ENCODE results near the gene TNP2. TPM values are rescaled to one million over a fixed set of nuclear protein-coding genes. Genes with fewer than 3 reads are reported as not detected.

The TNP2 gene
- total RNA-seq, 1 experiment from 2014 or later, result not detected

DNA sequence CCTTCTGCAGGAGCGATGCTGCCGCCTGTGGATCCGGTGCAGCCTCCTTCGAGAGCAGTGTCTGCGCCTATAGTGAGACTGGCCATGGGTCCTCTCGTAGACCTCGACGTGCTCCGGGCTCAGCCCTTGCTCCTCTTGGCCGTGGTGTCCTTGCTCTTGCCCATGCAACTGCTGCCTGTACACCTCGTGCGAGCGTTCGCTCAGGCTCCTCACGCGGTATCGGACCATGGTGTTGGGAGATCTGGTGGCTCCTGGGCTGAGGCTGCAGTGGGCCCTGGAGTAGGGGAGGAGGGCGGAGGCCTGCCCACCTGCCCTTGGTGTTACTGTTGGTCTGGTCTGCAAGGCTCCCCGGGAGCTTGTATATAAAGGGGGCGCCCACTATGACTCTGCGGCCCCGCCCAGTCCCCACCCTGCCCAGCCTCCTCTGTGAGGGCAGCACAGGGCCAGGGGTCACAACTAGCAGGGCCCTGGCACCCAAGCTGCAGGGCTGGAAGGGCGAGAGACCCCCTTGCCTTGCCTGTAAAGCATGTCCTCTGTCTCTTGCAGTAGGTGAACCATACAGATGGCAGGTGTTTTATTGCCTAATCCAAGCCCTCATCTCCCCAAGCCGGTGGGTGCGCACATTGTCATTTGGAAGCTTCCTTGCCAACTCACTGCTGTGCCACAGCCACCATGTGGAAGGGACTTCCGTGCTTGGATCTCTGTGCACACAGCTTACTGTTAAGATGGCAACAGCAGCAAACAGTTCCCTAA, 7.2 kb upstream of the TNP2 start, which contains the start of gene PRM2:
Gene PRM2 (minus strand): TSS at position 338 of the 753 bp plus-strand sequence. CDS start 110 bp downstream, at position 228.
- no peak for DNase-seq (ENCODE audit: low read depth, low spot score)
- no peak within 1 kb of the TSS for H3K4me2 ChIP-seq (ENCODE audit: low read length)
- ChIA-PET CTCF (no interaction called here), POLR2A (no interaction called here), RAD21 (ENCODE audit: low non-redundant PET in 1 of 2, low total read pairs in 2 of 2, uncharacterized antibody in 2 of 2, unreplicated experiment in 2 of 2) (no interaction called here)
- intact Hi-C loops (cut with micrococcal nuclease), result no loop called here
- H2AFZ ChIP-seq (ENCODE audit: low read depth, low read length, poor library complexity, severe bottlenecking), result no peak within 1 kb of the TSS
- H3K9me3 ChIP-seq (ENCODE audit: control insufficient read depth in 1 of 2, insufficient read depth in 1 of 2, low read depth in 1 of 2, low read length in 2 of 2), result no peaks in the 10 kb centered on the region
- H3K27ac ChIP-seq (ENCODE audit: low read depth, low read length), result no peak within 1 kb of the TSS
- no peak within 1 kb of the TSS for H3K4me3 ChIP-seq (replicated peaks in 1 of 2; ENCODE audit: low read depth in 1 of 2, low read length in 2 of 2)
- H3K27me3 ChIP-seq (ENCODE audit: insufficient read depth, low read length), result peaks cover 3% of the 10 kb centered on the region; the same call in 1 of the 2 replicates
- no peak within 1 kb of the TSS for H3K9ac ChIP-seq (ENCODE audit: low read length)
- H3K79me2 ChIP-seq (ENCODE audit: insufficient read depth, low read length), result no peaks in the 10 kb centered on the region
- H3K9me2 ChIP-seq (ENCODE audit: insufficient read depth), result no peaks in the 10 kb centered on the region
- no TSS peak for BruUV-seq (replicated peaks)
- H3K36me3 ChIP-seq (ENCODE audit: control insufficient read depth in 1 of 2, insufficient read depth in 2 of 2, low read length in 2 of 2), result no peaks in the 10 kb centered on the region
- no peaks in the 10 kb centered on the region for H4K20me1 ChIP-seq (ENCODE audit: insufficient read depth)
- no peaks in the 10 kb centered on the region for H3K4me1 ChIP-seq (ENCODE audit: control insufficient read depth in 1 of 2, insufficient read depth in 2 of 2, low read length in 2 of 2)
- TF ChIP-seq CBX3 (IDR thresholded peaks at IDR 0.05; ENCODE audit: low read depth) (no peak), EZH2 (IDR thresholded peaks at IDR 0.05) (no peak), JUND (IDR thresholded peaks at IDR 0.05) (no peak), POLR2A (IDR thresholded peaks at IDR 0.05; ENCODE audit: borderline replicate concordance, extremely low read depth, insufficient read depth, insufficient read length) (no peak)
- no peak for ATAC-seq

DNA sequence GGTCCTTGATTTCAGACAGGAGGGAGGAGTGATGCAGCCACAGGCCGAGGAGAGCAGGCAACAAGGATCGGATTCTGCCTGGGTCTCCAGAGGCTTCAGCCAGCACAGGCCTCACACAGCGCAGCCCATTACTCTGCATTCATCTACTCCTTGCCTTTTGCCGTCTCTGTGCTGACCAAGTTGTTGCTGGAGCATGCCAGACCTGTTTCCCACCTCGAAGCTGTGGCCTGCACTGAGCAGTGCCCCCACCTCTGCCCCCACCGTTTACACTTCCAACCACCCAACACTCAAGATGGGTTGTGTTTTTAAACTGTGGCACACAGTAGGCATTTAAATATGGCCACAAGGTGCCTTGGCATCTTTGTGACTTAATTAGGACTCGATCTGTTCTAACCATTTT, 5.8 kb upstream of the TNP2 start:
- ChIA-PET CTCF (no interaction called here), RAD21 (ENCODE audit: low non-redundant PET in 1 of 2, low total read pairs in 2 of 2, uncharacterized antibody in 2 of 2, unreplicated experiment in 2 of 2) (no interaction called here), POLR2A (no interaction called here)
- H3K4me3 ChIP-seq (replicated peaks in 1 of 2; ENCODE audit: low read depth in 1 of 2, low read length in 2 of 2), result no peak overlapping the region
- intact Hi-C loops (cut with micrococcal nuclease), result no loop called here
- peaks cover 1% of the 10 kb centered on the region; the same call in 1 of the 2 replicates for H3K27me3 ChIP-seq (ENCODE audit: insufficient read depth, low read length)
- no peaks in the 10 kb centered on the region for H3K4me1 ChIP-seq (ENCODE audit: control insufficient read depth in 1 of 2, insufficient read depth in 2 of 2, low read length in 2 of 2)
- no peaks in the 10 kb centered on the region for H3K9me3 ChIP-seq (ENCODE audit: control insufficient read depth in 1 of 2, insufficient read depth in 1 of 2, low read depth in 1 of 2, low read length in 2 of 2)
- H2AFZ ChIP-seq (ENCODE audit: low read depth, low read length, poor library complexity, severe bottlenecking), result no peak overlapping the region
- TF ChIP-seq ZFX (IDR thresholded peaks at IDR 0.05), result no peak
- TF ChIP-seq ELF1 (IDR thresholded peaks at IDR 0.05; ENCODE audit: borderline replicate concordance, low read depth), result no peak
- TF ChIP-seq SP1 (IDR thresholded peaks at IDR 0.05; ENCODE audit: low read depth), result no peak
- no peak for TF ChIP-seq RAD21 (IDR thresholded peaks at IDR 0.05; ENCODE audit: low read depth)
- TF ChIP-seq POLR2A (IDR thresholded peaks at IDR 0.05; ENCODE audit: borderline replicate concordance, extremely low read depth, insufficient read depth, insufficient read length), result no peak
- TF ChIP-seq, protein P1, sequence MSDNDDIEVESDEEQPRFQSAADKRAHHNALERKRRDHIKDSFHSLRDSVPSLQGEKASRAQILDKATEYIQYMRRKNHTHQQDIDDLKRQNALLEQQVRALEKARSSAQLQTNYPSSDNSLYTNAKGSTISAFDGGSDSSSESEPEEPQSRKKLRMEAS (IDR thresholded peaks at IDR 0.05), result no peak
- TF ChIP-seq YY1 (IDR thresholded peaks at IDR 0.05; ENCODE audit: extremely low read depth, insufficient replicate concordance, low read depth, low read length), result no peak
- TF ChIP-seq CBX3 (IDR thresholded peaks at IDR 0.05; ENCODE audit: low read depth), result no peak
- no peak for TF ChIP-seq SIN3A (IDR thresholded peaks at IDR 0.05; ENCODE audit: low read depth)
- no peaks in the 10 kb centered on the region for H4K20me1 ChIP-seq (ENCODE audit: insufficient read depth)
- H3K4me2 ChIP-seq (ENCODE audit: low read length), result no peak overlapping the region
- no peaks in the 10 kb centered on the region for H3K36me3 ChIP-seq (ENCODE audit: control insufficient read depth in 1 of 2, insufficient read depth in 2 of 2, low read length in 2 of 2)
- H3K79me2 ChIP-seq (ENCODE audit: insufficient read depth, low read length), result no peaks in the 10 kb centered on the region
- no peaks in the 10 kb centered on the region for H3K9me2 ChIP-seq (ENCODE audit: insufficient read depth)
- no TSS peak for BruUV-seq (replicated peaks)
- H3K9ac ChIP-seq (ENCODE audit: low read length), result no peak overlapping the region
- H3K27ac ChIP-seq (ENCODE audit: low read depth, low read length), result no peak overlapping the region
- DNase-seq (ENCODE audit: low read depth, low spot score), result no peak
- ATAC-seq, result no peak
